ENCODE data around the gene MYO18A. TPM values are rescaled to one million over a fixed set of nuclear protein-coding genes. Genes with fewer than 3 reads are reported as not detected.

Gene MYO18A
- total and polyA plus RNA-seq, 2 experiments from 2014 or later, result 33.8 to 35.6 TPM

DNA sequence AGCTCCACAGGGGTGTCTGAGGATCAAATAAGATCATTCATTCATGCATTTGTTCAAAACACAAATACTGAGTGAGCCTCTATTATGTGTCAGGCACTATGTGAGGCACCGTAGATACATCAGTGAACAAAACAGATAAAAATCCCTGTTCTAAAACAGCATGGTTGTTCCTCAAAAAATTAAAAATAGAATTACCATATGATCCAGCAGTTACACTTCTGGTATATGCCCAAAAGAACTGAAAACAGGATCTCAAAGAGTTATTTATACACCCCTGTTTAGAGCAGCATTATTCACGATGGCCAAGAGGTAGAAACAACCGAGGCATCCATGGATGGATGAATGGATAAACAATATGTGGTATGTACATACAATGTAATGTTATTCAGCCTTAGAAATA is 121.8 kb downstream of the MYO18A start:
- no peaks in the 10 kb centered on the region for H4K20me1 ChIP-seq (ENCODE audit: insufficient read depth, poor library complexity, severe bottlenecking)
- no peak for TF ChIP-seq EZH2phosphoT487 (IDR thresholded peaks at IDR 0.05; ENCODE audit: low read depth, severe bottlenecking, unreplicated experiment)
- H3K9me3 ChIP-seq (ENCODE audit: low read depth), result no peaks in the 10 kb centered on the region
- no peak overlapping the region for H2AFZ ChIP-seq
- H3K4me1 ChIP-seq (ENCODE audit: insufficient read depth), result no peaks in the 10 kb centered on the region
- H3K79me2 ChIP-seq, result no peaks in the 10 kb centered on the region
- H3K36me3 ChIP-seq (replicated peaks; ENCODE audit: insufficient read depth, low read depth), result no peaks in the 10 kb centered on the region
- no peak for DNase-seq (ENCODE audit: low spot score)
- 98% methylated on average over 3 of the region's 3 CpGs for WGBS (ENCODE audit: low lambda C conversion rate, missing lambda C conversion rate)
- H3K27me3 ChIP-seq, result peaks cover 12% of the 10 kb centered on the region
- H3K27ac ChIP-seq, result no peak overlapping the region
- no peaks in the 10 kb centered on the region for H3K9me2 ChIP-seq (replicated peaks; ENCODE audit: insufficient read depth)
- no peak overlapping the region for H3K4me2 ChIP-seq
- H3K4me3 ChIP-seq, result no peak overlapping the region

- H3K9me3 ChIP-seq (ENCODE audit: low read depth), result no peaks in the 10 kb centered on the region
- no peak overlapping the region for H2AFZ ChIP-seq
- H3K4me3 ChIP-seq, result no peak overlapping the region
- H3K36me3 ChIP-seq (replicated peaks; ENCODE audit: insufficient read depth, low read depth), result no peaks in the 10 kb centered on the region
- H4K20me1 ChIP-seq (ENCODE audit: insufficient read depth, poor library complexity, severe bottlenecking), result no peaks in the 10 kb centered on the region
- no peak overlapping the region for H3K27ac ChIP-seq
- H3K27me3 ChIP-seq, result peaks cover 12% of the 10 kb centered on the region
- DNase-seq (ENCODE audit: low spot score), result no peak
- no peaks in the 10 kb centered on the region for H3K9me2 ChIP-seq (replicated peaks; ENCODE audit: insufficient read depth)
- no peak overlapping the region for H3K4me2 ChIP-seq
- no peaks in the 10 kb centered on the region for H3K79me2 ChIP-seq
- H3K4me1 ChIP-seq (ENCODE audit: insufficient read depth), result no peaks in the 10 kb centered on the region
- TF ChIP-seq EZH2phosphoT487 (IDR thresholded peaks at IDR 0.05; ENCODE audit: low read depth, severe bottlenecking, unreplicated experiment), result no peak
- TF ChIP-seq, protein P1, sequence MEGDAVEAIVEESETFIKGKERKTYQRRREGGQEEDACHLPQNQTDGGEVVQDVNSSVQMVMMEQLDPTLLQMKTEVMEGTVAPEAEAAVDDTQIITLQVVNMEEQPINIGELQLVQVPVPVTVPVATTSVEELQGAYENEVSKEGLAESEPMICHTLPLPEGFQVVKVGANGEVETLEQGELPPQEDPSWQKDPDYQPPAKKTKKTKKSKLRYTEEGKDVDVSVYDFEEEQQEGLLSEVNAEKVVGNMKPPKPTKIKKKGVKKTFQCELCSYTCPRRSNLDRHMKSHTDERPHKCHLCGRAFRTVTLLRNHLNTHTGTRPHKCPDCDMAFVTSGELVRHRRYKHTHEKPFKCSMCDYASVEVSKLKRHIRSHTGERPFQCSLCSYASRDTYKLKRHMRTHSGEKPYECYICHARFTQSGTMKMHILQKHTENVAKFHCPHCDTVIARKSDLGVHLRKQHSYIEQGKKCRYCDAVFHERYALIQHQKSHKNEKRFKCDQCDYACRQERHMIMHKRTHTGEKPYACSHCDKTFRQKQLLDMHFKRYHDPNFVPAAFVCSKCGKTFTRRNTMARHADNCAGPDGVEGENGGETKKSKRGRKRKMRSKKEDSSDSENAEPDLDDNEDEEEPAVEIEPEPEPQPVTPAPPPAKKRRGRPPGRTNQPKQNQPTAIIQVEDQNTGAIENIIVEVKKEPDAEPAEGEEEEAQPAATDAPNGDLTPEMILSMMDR (IDR thresholded peaks at IDR 0.05; ENCODE audit: poor library complexity), result no peak
- TF ChIP-seq EZH2 (IDR thresholded peaks at IDR 0.05; ENCODE audit: borderline replicate concordance), result no peak
- WGBS (ENCODE audit: low lambda C conversion rate, missing lambda C conversion rate), result 82% methylated on average over 4 of the region's 4 CpGs
Observed at GRCh38 chr17:29057361-29057760, 122.8 kb downstream of the MYO18A start.

DNA sequence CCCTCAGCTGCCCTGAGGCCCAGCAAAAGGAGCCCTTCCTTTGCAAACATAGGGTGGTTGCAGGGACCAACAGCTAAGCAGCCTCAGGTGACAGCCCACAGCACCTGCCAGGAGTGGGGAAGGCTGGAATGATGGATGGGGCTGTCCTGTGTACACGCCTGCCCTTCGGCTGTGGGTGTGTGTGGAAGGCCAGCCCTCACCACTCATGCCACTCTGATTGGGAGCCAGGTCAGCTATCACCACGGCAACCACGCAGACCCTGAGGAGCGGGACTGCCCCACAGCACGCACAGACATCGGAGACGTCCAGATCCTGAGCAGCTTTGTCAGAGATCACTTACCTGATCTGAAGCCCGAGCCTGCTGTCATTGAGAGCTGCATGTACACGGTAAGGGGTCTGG is 125.4 kb downstream of the MYO18A start:
- H3K79me2 ChIP-seq, result no peaks in the 10 kb centered on the region
- H3K9me2 ChIP-seq (replicated peaks; ENCODE audit: insufficient read depth), result no peaks in the 10 kb centered on the region
- H2AFZ ChIP-seq, result no peak overlapping the region
- WGBS (ENCODE audit: low lambda C conversion rate, missing lambda C conversion rate), result 55% methylated on average over 10 of the region's 10 CpGs
- no peak for TF ChIP-seq EZH2phosphoT487 (IDR thresholded peaks at IDR 0.05; ENCODE audit: low read depth, severe bottlenecking, unreplicated experiment)
- TF ChIP-seq EZH2 (IDR thresholded peaks at IDR 0.05; ENCODE audit: borderline replicate concordance), result no peak
- TF ChIP-seq, protein P1 (IDR thresholded peaks at IDR 0.05; ENCODE audit: poor library complexity), result no peak
- no peaks in the 10 kb centered on the region for H3K9me3 ChIP-seq (ENCODE audit: low read depth)
- no peaks in the 10 kb centered on the region for H3K4me1 ChIP-seq (ENCODE audit: insufficient read depth)
- H3K27ac ChIP-seq, result no peak overlapping the region
- H3K4me2 ChIP-seq, result no peak overlapping the region
- H3K4me3 ChIP-seq, result no peak overlapping the region
- H3K27me3 ChIP-seq, result peaks cover 12% of the 10 kb centered on the region
- no peaks in the 10 kb centered on the region for H4K20me1 ChIP-seq (ENCODE audit: insufficient read depth, poor library complexity, severe bottlenecking)
- no peak for DNase-seq (ENCODE audit: low spot score)
- H3K36me3 ChIP-seq (replicated peaks; ENCODE audit: insufficient read depth, low read depth), result no peaks in the 10 kb centered on the region

DNA sequence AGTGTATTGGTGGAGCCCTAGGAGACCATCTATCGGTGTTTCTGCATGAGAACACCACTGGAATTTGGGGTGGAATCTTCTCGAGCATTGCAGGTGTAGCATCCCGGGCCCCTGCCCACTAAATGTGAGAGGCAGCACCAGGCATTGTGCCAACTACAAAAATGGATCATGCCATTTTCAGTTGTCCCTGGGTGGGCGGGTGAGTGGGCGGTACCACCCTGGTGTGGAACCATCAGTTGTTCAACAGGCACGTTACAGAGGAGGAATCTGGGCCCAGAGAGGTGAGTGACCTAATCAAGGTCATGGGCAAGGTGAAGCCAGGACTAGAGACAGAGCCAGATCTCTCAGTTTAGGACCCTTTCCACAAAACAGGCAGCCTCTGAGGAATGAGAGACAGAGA is 128.5 kb downstream of the MYO18A start:
- H3K4me1 ChIP-seq (ENCODE audit: insufficient read depth), result no peaks in the 10 kb centered on the region
- peaks cover 14% of the 10 kb centered on the region for H3K27me3 ChIP-seq
- no peaks in the 10 kb centered on the region for H3K36me3 ChIP-seq (replicated peaks; ENCODE audit: insufficient read depth, low read depth)
- no peak overlapping the region for H3K4me3 ChIP-seq
- no peaks in the 10 kb centered on the region for H4K20me1 ChIP-seq (ENCODE audit: insufficient read depth, poor library complexity, severe bottlenecking)
- H3K9me3 ChIP-seq (ENCODE audit: low read depth), result no peaks in the 10 kb centered on the region
- TF ChIP-seq EZH2 (IDR thresholded peaks at IDR 0.05; ENCODE audit: borderline replicate concordance) (no peak), EZH2phosphoT487 (IDR thresholded peaks at IDR 0.05; ENCODE audit: low read depth, severe bottlenecking, unreplicated experiment) (no peak)
- TF ChIP-seq, protein P1 (IDR thresholded peaks at IDR 0.05; ENCODE audit: poor library complexity), result no peak
- H3K4me2 ChIP-seq, result no peak overlapping the region
- no peak overlapping the region for H2AFZ ChIP-seq
- DNase-seq (ENCODE audit: low spot score), result no peak
- 86% methylated on average over 6 of the region's 6 CpGs for WGBS (ENCODE audit: low lambda C conversion rate, missing lambda C conversion rate)
- H3K79me2 ChIP-seq, result no peaks in the 10 kb centered on the region
- no peak overlapping the region for H3K27ac ChIP-seq
- H3K9me2 ChIP-seq (replicated peaks; ENCODE audit: insufficient read depth), result no peaks in the 10 kb centered on the region
